OCI-LY1 (cell line): Measurements from ENCODE around the gene TRIM59.

Experiments
- H2AFZ ChIP-seq: fragments of 200-600 bp; sonication (generic), shearing (Covaris generic); 2 replicates; pipeline ENCODE4 v1.6.0; 2014; ENCODE audit warnings: antibody characterized with exemption, mild to moderate bottlenecking, low read length
- H3F3A ChIP-seq: fragments of 200-600 bp; sonication (generic), shearing (Covaris generic); 2 replicates; pipeline ENCODE4 v1.6.0; 2014; ENCODE audit warnings: mild to moderate bottlenecking, antibody characterized with exemption, low read length, moderate library complexity; ENCODE audit not compliant: insufficient read depth
- H3K27ac ChIP-seq: fragments of 200-600 bp; sonication (generic); 2 replicates; pipeline ENCODE4 v1.5.1; 2014; ENCODE audit warnings: low read length, mixed run types, mild to moderate bottlenecking, low read depth; ENCODE audit not compliant: poor library complexity, severe bottlenecking
- H3K27me3 ChIP-seq: fragments of 200-600 bp; sonication (generic); 2 replicates; pipeline ENCODE4 v1.6.0; 2014; ENCODE audit warnings: antibody characterized with exemption, mild to moderate bottlenecking, low read length, moderate library complexity; ENCODE audit not compliant: insufficient read depth
- H3K36me3 ChIP-seq: fragments of 200-600 bp; sonication (generic); 2 replicates; pipeline ENCODE4 v1.6.1; 2014; ENCODE audit warnings: mild to moderate bottlenecking, antibody characterized with exemption, low read length, moderate library complexity, mixed read lengths; ENCODE audit not compliant: insufficient read depth
- H3K4me1 ChIP-seq: fragments of 200-600 bp; sonication (generic); 2 replicates; pipeline ENCODE4 v1.5.1; 2014; ENCODE audit warnings: mild to moderate bottlenecking, low read length, moderate library complexity; ENCODE audit not compliant: insufficient read depth, severe bottlenecking
- H3K4me2 ChIP-seq: fragments of 200-600 bp; sonication (generic), shearing (Covaris generic); 2 replicates; pipeline ENCODE4 v1.6.1; 2014; ENCODE audit warnings: low read length
- H3K4me3 ChIP-seq: fragments of 200-600 bp; sonication (generic); 2 replicates; pipeline ENCODE4 v1.5.1; 2014; ENCODE audit warnings: low read length, low read depth, mild to moderate bottlenecking, mixed read lengths; ENCODE audit not compliant: poor library complexity, severe bottlenecking
- H3K79me2 ChIP-seq: fragments of 200-600 bp; shearing (Covaris generic); 2 replicates; pipeline ENCODE4 v1.6.1; 2016; ENCODE audit warnings: mixed run types, low read length, mixed read lengths; ENCODE audit not compliant: insufficient read depth
- H3K9ac ChIP-seq: fragments of 200-600 bp; sonication (generic), shearing (Covaris generic); 2 replicates; pipeline ENCODE4 v1.6.1; 2014; ENCODE audit warnings: mild to moderate bottlenecking, low read length, mixed read lengths
- H3K9me2 ChIP-seq: fragments of 200-600 bp; sonication (generic), shearing (Covaris generic); 2 replicates; pipeline ENCODE4 v1.6.1; 2014; ENCODE audit warnings: low read depth, mild to moderate bottlenecking, low read length, mixed read lengths
- H3K9me3 ChIP-seq: fragments of 200-600 bp; shearing (Covaris generic); 2 replicates; pipeline ENCODE4 v1.6.1; 2014; ENCODE audit warnings: low read length, mixed read lengths
- H4K20me1 ChIP-seq: fragments of 200-600 bp; sonication (generic), shearing (Covaris generic); 2 replicates; pipeline ENCODE4 v1.6.0; 2016; ENCODE audit warnings: mild to moderate bottlenecking, low read length; ENCODE audit not compliant: insufficient read depth
- CTCF ChIP-seq: fragments of 200-600 bp; sonication (generic), shearing (Covaris generic); IDR thresholded peaks from 2 replicates; pipeline ENCODE4 v1.5.1; 2017; ENCODE audit warnings: mild to moderate bottlenecking, antibody characterized with exemption, low read length, moderate library complexity, mixed read lengths
- EZH2 ChIP-seq: fragments of 200-600 bp; sonication (generic), shearing (Covaris generic); IDR thresholded peaks from 2 replicates; pipeline ENCODE4 v1.8.0; 2017; ENCODE audit warnings: borderline replicate concordance, mixed run types, mild to moderate bottlenecking, antibody characterized with exemption, low read length, moderate library complexity, mixed read lengths

Gene TRIM59

GRCh38 chr3:160477750-160478149, 28.2 kb upstream of the TRIM59 start:
- Histone ChIP-seq H3K36me3 (no peaks in the 10 kb centered on the region), H3K79me2 (no peaks in the 10 kb centered on the region), H3K9ac (no peak overlapping the region), H3K9me3 (no peaks in the 10 kb centered on the region), H3K4me3 (no peak overlapping the region), H2AFZ (no peak overlapping the region), H4K20me1 (no peaks in the 10 kb centered on the region), H3K27me3 (no peaks in the 10 kb centered on the region), H3K4me1 (no peaks in the 10 kb centered on the region), H3K9me2 (no peaks in the 10 kb centered on the region), H3K4me2 (no peak overlapping the region), H3K27ac (no peak overlapping the region), H3F3A (no peaks in the 10 kb centered on the region)
- TF ChIP-seq EZH2 (no peak), CTCF (no peak)

GRCh38 chr3:160475884-160476283, 26.3 kb upstream of the TRIM59 start:
- H3K9me3 ChIP-seq: 0 out of 2 replicates have a peak, but pooled peaks cover 7% of the 10 kb centered on the region
- H3K4me2 ChIP-seq: no peak overlapping the region

GRCh38 chr3:160475153-160475552, 25.6 kb upstream of the TRIM59 start:
- TF ChIP-seq CTCF (no peak), EZH2 (no peak)
- Histone ChIP-seq H3K4me3 (no peak overlapping the region), H3K4me1 (no peaks in the 10 kb centered on the region), H3F3A (no peaks in the 10 kb centered on the region), H3K36me3 (no peaks in the 10 kb centered on the region), H4K20me1 (no peaks in the 10 kb centered on the region), H3K9me3 (peaks cover 13% of the 10 kb centered on the region), H3K27me3 (no peaks in the 10 kb centered on the region), H3K27ac (no peak overlapping the region), H2AFZ (no peak overlapping the region), H3K4me2 (no peak overlapping the region), H3K9me2 (no peaks in the 10 kb centered on the region), H3K9ac (no peak overlapping the region), H3K79me2 (no peaks in the 10 kb centered on the region)

More at GRCh38 chr3:160475884-160476283, 26.3 kb upstream of the TRIM59 start:
- Histone ChIP-seq H4K20me1 (no peaks in the 10 kb centered on the region), H3F3A (no peaks in the 10 kb centered on the region), H3K9ac (no peak overlapping the region), H3K27me3 (no peaks in the 10 kb centered on the region), H3K9me2 (no peaks in the 10 kb centered on the region), H3K27ac (no peak overlapping the region), H2AFZ (no peak overlapping the region), H3K79me2 (no peaks in the 10 kb centered on the region), H3K36me3 (no peaks in the 10 kb centered on the region), H3K4me3 (no peak overlapping the region), H3K4me1 (no peaks in the 10 kb centered on the region)
- TF ChIP-seq EZH2: no peak
- no peak for TF ChIP-seq CTCF
